ENCODE data around the gene MAGOH.

- TF ChIP-seq ZNF274 (IDR thresholded peaks at IDR 0.05; ENCODE audit: low read depth, low read length) = no peak
- TF ChIP-seq SUZ12 (IDR thresholded peaks at IDR 0.05; ENCODE audit: extremely low read depth, insufficient read depth, insufficient read length) = no peak
- no peak for TF ChIP-seq YY1 (IDR thresholded peaks at IDR 0.05; ENCODE audit: insufficient read depth, insufficient read length)
Measured at GRCh38 chr1:53206735-53207379, 31.5 kb downstream of the MAGOH start.
